Measurements from ENCODE around the gene C2CD4C. TPM values are rescaled to one million over a fixed set of nuclear protein-coding genes. Genes with fewer than 3 reads are reported as not detected.

Gene C2CD4C
- total and polyA plus RNA-seq, 10 donors = 0.23 to 2.1 (median 0.77) TPM; not detected in 1

GRCh38 chr19:375395-376110, 33.4 kb downstream of the C2CD4C start:
- peak; percentile 64 for DNase-seq
- Histone ChIP-seq H3K36me3 (no peaks in the 10 kb centered on the region), H3K4me3 (no peak overlapping the region), H3K27me3 (replicated peaks in 1 of 7) (peaks cover 0 to 57% (median 0%) of the 10 kb centered on the region in 7 donors), H3K27ac (no peak overlapping the region), H3K4me1 (no peaks in the 10 kb centered on the region), H3K9me3 (no peaks in the 10 kb centered on the region)
- WGBS, 5 donors = 82 to 86% (median 84%) methylated on average over 31 to 43 of the region's 43 CpGs
- TF ChIP-seq POLR2A (IDR thresholded peaks at IDR 0.05) (no peak), CTCF (IDR thresholded peaks at IDR 0.05 in 8 of 11, conservative IDR thresholded peaks at IDR 0.05 in 3 of 11) (no peak), POLR2AphosphoS5 (IDR thresholded peaks at IDR 0.05) (no peak)
- intact Hi-C loops (cut with DNase I; ENCODE audit: low total_unique reads) = no loop called here

- Histone ChIP-seq H3K9me3 (no peaks in the 10 kb centered on the region), H3K27ac (no peak overlapping the region), H3K4me3 (no peak overlapping the region), H3K4me1 (no peaks in the 10 kb centered on the region), H3K36me3 (no peaks in the 10 kb centered on the region), H3K27me3 (replicated peaks in 1 of 7) (peaks cover 0 to 63% (median 0%) of the 10 kb centered on the region in 7 donors)
- 70 to 79% (median 74%) methylated on average over 17 of the region's 17 CpGs for WGBS, 5 donors
- TF ChIP-seq POLR2AphosphoS5 (IDR thresholded peaks at IDR 0.05) = no peak
- TF ChIP-seq POLR2A (IDR thresholded peaks at IDR 0.05) = no peak
- TF ChIP-seq CTCF (IDR thresholded peaks at IDR 0.05 in 8 of 11, conservative IDR thresholded peaks at IDR 0.05 in 3 of 11) = no peak
- intact Hi-C loops (cut with DNase I; ENCODE audit: low total_unique reads) = no loop called here
- DNase-seq = no peak
Measured at GRCh38 chr19:374886-375235, 34.1 kb downstream of the C2CD4C start.

- no peak overlapping the region for H3K27ac ChIP-seq
- H3K4me3 ChIP-seq = no peak overlapping the region
- TF ChIP-seq CTCF (IDR thresholded peaks at IDR 0.05 in 8 of 11, conservative IDR thresholded peaks at IDR 0.05 in 3 of 11) = no peak
- TF ChIP-seq POLR2AphosphoS5 (IDR thresholded peaks at IDR 0.05) = no peak
- TF ChIP-seq POLR2A (IDR thresholded peaks at IDR 0.05) = no peak
- no peaks in the 10 kb centered on the region for H3K4me1 ChIP-seq
- H3K36me3 ChIP-seq = no peaks in the 10 kb centered on the region
- peaks cover 0 to 65% (median 0%) of the 10 kb centered on the region in 7 donors for H3K27me3 ChIP-seq (replicated peaks in 1 of 7)
- intact Hi-C loops (cut with DNase I; ENCODE audit: low total_unique reads) = no loop called here
- no peaks in the 10 kb centered on the region for H3K9me3 ChIP-seq
- WGBS, 5 donors = 74 to 83% (median 79%) methylated on average over 14 to 23 of the region's 23 CpGs
- DNase-seq = peak; percentile 56
Measured at GRCh38 chr19:374183-374885, 34.6 kb downstream of the C2CD4C start.
